Left cardiac atrium (tissue), 4 donors: ENCODE results near the gene ZNF683. TPM values are rescaled to one million over a fixed set of nuclear protein-coding genes. Genes with fewer than 3 reads are reported as not detected.
"Not testable (repeated sequence)": the region's sequence is repeated elsewhere in the genome, so short reads cannot be mapped to it uniquely, and the experiment has no call there.

Experiments
- ATAC-seq, 2 donors: fragments of 200-7000 bp; cut with Tn5 transposase; one replicate each; pipeline ENCODE4 v1.9.1; 2020; ENCODE audit warnings: mild to moderate bottlenecking in 2 of 2, moderate library complexity in 2 of 2
- DNase-seq: peaks from one replicate; pipeline ENCODE4 v3.0.0-alpha.2; 2020
- intact Hi-C, 2 donors: fragments of 100-400 bp; cut with DNase I; formaldehyde crosslinking; loops; one replicate each; pipeline versions ENCODE4 v1.14.1 to v1.15.1; 2022 to 2023
- long read RNA-seq: library from polyadenylated mRNA; unstranded; transcript quantifications from one replicate; pipeline ENCODE4 v2.0.0, GENCODE V29; 2021
- total RNA-seq, 2 donors: library from RNA; stranded (reverse); fragmentation: NEBNext Ultra II Directional; extraction: Animal tissue kit (Norgen Biotek cat#: 25700); gene quantifications; one replicate each; pipeline ENCODE4 v1.2.1, GENCODE V29; 2021
- donor health status: DM: no; HTN: yes; CAD: no.
- donor health status: DM: no; HTN: yes; CAD: no; lungs with severe emphysema.
- donor health status: DM: yes; HTN: yes; CAD: no.
- donor health status: Dilated cardiomyopathy.

ZNF683 gene
- total RNA-seq: under 1 TPM in 1 of 2 donors, not detected in 1; 0.35 TPM
- long read RNA-seq: 0 reads

DNA sequence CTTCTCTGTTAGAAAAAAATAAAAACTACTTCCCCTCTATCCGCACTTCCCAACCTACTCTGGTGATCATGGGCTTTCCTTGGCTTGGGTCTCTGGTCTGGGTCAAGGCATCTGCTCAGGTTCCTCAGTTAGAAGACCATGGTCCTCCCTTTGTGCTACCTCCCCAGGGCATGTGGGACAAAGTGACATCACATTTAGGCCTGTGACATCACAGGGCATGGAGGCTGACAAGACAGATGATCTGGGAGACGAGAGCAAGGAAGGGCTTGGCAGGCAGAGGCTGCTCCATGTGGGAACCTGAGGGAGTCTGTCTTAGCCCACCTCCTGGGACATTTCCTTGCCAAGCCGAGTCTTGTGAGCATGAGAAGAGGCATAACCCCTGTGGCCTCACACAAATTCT is at the start of gene ZNF683:
Gene ZNF683, minus strand, starts transcription at position 140 of the 400 bp plus-strand sequence. CDS start 4,179 bp downstream, outside the sequence.
- intact Hi-C loops, DNase-seq, ATAC-seq: not testable (repeated sequence)

DNA sequence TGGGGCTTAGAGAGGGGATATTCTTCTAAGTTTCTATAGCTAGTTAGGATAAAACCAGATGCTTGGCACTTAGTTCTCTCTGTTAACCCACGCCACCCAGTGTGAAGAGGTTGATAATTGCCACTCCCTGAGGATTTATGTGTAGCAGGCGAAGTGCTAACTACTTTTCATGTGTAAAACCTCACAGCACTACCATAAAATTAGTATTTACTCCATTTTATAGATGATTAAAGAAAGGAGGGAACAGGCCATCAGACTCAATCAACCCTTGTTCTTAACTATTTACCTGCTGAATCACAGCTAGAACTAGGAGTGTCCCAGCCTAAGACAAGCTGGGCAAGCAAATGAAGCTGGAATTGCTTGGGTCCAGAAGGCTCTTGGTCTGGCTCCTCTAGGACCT is 46.9 kb upstream of the ZNF683 start:
- intact Hi-C loops: no loop called here
- DNase-seq: no peak
- ATAC-seq: no peak

- no peak for ATAC-seq
- intact Hi-C loops: no loop called here
- DNase-seq: no peak
Observed at GRCh38 chr1:26418865-26419349, 46.4 kb upstream of the ZNF683 start.

GRCh38 chr1:26417111-26417759 is 44.7 kb upstream of the ZNF683 start:
- DNase-seq (peak; percentile 73), ATAC-seq (peak; percentile 82 to 90)
- intact Hi-C loops: no loop called here

GRCh38 chr1:26413031-26413430 is 40.5 kb upstream of the ZNF683 start:
- ATAC-seq (no peak), DNase-seq (no peak)
- intact Hi-C loops: no loop called here

GRCh38 chr1:26412180-26412840 is 39.8 kb upstream of the ZNF683 start:
- intact Hi-C loops: no loop called here
- no peak for ATAC-seq

GRCh38 chr1:26411624-26412074 is 39.1 kb upstream of the ZNF683 start:
- intact Hi-C loops: no loop called here
- ATAC-seq: no peak
- DNase-seq: no peak

More at GRCh38 chr1:26412180-26412840, 39.8 kb upstream of the ZNF683 start:
- no peak for DNase-seq

- intact Hi-C loops: no loop called here
- no peak for DNase-seq
- ATAC-seq: no peak
Observed at GRCh38 chr1:26410706-26411623, 38.4 kb upstream of the ZNF683 start, which contains the start of gene LIN28A. LIN28A (plus strand) TSS chr1:26410817; CDS start chr1:26410892, 75 bp downstream.

DNA sequence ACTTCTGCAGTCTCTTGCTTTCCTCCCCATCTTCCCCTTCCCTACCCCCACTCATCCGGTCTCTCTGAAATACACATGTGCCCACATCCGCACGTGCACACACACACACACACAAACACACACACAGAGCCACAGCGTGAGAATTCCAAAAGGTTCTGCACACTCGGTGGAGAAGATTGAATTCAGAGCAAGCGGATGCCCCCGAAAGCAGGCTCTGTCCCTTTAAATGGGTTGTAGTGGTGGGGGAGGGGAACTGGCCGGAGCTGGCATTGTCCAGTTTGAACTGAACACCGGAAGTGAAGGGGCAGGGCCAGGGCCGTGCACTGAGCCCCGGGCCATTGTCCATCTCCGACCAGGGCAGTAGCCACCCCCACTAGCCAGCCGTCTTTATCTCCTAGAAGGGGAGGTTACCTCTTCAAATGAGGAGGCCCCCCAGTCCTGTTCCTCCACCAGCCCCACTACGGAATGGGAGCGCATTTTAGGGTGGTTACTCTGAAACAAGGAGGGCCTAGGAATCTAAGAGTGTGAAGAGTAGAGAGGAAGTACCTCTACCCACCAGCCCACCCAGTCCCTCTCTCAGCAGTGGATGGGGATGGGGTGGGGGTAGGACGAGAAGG is 36.7 kb upstream of the ZNF683 start:
- DNase-seq (no peak), ATAC-seq (no peak)
- intact Hi-C loops: no loop called here

GRCh38 chr1:26408604-26409003 is 36.1 kb upstream of the ZNF683 start:
- intact Hi-C loops: no loop called here
- DNase-seq (peak; percentile 75), ATAC-seq (peak; percentile 89 to 94)

DNA sequence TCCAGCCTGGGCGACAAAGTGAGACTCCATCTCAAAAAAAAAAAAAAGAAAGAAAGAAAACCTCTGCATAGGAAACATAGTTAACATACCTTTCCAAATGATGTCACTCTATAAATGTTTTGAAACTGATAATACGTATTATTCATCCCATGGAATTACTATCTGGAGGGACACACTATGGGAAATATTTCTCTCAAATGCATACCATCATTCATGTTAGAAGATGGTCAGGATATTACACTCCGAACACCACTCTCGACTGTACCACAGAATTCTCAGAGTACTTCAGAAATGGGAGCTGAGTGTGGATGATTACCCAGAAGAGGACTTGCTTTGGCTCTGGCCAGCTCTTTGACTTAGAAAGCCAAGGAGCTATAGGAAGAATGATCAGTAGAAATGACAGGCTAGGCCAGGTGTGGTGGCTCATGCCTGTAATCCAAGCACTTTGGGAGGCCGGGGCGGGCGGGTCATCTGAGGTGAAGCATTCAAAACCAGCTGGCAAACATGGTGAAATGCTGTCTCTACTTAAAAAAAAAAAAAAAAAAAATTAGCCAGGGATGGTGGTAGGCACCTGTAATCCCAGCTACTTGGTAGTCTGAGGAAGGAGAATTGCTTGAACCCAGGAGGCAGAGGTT is 32.8 kb upstream of the ZNF683 start:
- intact Hi-C loops: no loop called here

DNA sequence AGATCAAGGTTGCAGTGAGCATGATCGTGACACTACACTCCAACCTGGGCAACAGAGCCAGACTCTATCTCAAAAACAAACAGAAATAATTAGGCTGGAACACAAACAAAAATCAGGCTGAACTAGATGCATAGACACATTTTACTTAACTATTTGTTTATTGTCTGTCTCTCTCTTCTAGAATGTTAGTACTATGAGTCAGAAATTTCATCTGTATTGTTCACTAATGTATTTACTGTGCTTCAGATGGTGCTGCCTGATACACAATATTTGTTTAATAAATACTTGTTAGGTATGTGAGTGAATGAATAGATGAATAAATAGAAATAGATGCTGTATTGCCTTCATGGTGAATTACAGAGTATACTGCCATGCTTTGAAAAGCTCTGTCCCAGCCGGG is 32.1 kb upstream of the ZNF683 start:
- ATAC-seq (no peak), DNase-seq (no peak)
- intact Hi-C loops: no loop called here

More for the DNA sequence above, 32.8 kb upstream of the ZNF683 start:
- DNase-seq (no peak), ATAC-seq (no peak)

DNA sequence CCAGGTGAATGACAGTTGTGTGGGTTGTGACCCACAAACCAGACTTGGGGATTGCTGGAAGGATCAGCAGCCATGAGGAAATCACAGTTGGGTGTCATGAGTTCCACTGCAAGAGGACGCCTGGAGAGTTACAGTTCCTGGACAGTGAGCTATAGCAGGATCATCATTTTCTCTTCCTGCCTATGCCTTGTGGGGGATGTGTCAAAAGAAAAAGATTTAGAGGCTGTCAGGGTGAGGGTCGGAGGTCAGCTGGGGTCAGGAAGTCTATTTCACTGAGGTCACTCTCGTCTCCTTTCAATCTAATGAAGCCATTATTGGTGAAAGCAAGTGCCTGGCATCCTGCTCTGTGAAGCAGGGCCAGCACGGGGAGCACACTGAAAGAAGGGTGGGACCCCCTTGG is 31.1 kb upstream of the ZNF683 start:
- intact Hi-C loops: no loop called here
- no peak for DNase-seq
- ATAC-seq: no peak

DNA sequence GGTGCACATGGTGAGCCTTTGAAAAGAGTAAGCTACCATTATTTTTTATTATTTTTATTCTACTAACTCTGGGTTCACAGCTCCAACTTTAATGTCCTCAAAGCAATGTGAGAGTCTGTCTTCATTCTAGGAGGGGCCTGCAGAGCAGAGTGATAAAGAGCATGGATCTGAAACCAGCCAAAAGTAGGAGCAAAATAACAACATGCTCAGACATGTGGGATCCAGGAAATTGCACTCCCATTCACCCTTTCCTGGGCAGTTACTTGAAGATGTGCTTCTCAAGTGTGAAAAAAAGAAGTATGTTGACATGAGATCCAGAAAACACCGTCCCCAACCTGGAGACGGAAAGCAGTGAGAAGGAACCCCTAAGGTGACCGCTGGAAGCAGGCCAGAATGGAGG is 29.3 kb upstream of the ZNF683 start:
- intact Hi-C loops: no loop called here
- ATAC-seq (no peak), DNase-seq (no peak)

DNA sequence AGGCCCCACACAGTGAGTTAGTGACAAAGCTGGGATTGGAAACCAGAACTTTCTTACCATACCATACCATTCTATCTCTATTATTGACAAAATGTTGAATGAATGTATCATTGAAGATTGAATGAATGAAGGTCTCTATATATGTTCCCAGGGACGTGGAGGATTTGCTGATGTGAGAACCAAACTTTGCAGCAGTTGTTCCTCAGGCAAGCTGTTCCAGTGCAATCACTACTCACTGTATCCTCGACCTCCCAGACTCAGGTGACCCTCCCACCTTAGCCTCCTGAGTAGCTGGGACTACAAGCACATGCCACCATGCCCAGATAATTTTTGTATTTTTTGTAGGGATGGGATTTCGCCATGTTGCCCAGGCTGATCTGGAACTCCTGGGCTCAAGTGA is 26.5 kb upstream of the ZNF683 start:
- intact Hi-C loops: no loop called here
- no peak for ATAC-seq
- no peak for DNase-seq

- no peak for DNase-seq
- intact Hi-C loops: no loop called here
- no peak for ATAC-seq
Observed at GRCh38 chr1:26395754-26396153, 23.2 kb upstream of the ZNF683 start.

DNA sequence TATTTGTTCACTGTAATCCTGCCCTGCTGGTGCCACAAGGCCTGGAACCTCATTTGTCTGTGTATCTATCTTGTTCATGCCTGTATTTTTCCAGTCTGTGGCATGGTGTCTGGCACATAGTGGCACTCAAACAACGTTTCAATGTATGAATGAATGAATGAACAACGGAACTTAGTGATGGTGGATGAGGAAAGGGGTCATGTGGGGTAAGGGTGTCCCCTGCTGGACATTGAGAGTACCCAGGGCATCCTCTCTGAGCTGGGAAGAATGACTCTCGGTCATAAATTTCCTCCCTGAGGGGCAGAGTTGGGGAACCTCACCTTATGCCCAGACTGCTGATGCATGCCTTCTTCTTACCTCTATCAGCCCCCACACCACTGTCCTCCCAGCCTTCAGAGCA is 18.9 kb upstream of the ZNF683 start:
- intact Hi-C loops: no loop called here
- DNase-seq: no peak
- peak in 1 of 2 donors; percentile 45 for ATAC-seq

DNA sequence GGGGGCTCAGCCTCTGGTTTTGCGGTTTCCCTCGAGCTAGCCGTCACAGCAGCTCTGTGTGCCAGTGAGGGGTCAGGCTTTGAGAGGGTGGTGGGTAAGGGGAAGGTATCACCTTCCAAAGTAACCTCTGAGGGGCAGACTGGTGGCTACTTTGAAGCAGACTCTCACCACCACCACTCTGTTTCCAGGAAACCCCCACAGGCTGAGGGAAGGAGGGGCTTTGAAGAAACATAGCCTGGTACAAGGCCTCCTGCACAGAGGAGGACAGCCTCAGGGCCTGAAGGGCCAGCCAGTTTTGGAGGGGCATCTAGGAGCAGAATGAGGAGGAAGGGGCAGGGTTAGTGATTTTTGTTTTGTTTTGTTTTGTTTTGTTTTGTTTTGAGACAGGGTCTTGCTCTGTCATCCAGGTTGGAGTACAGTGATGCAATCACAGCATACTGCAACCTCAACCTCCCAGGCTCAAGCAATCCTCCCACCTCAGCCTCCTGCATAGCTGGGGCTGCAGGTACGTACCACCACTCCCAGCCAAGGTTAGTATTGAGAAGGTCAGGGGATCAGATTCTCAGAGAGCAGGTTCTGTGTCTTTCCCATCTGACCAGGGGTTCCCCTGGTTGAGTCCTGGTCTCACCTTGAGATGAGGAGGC is 17.2 kb upstream of the ZNF683 start:
- no peak for ATAC-seq
- no peak for DNase-seq
- intact Hi-C loops: no loop called here
